HG03442 (cell line): ENCODE data around the gene KCNK15.
A peak's percentile ranks its signal among the peaks of the same experiment; 100 is the strongest.

Source experiments
- ATAC-seq: cut with Tn5 transposase; IDR thresholded peaks from one replicate; pipeline ENCODE4 v1.9.1; 2021; ENCODE audit warnings: mild to moderate bottlenecking, moderate library complexity; ENCODE audit not compliant: unreplicated experiment

The KCNK15 gene

GRCh38 chr20:44733341-44734069, 12.2 kb upstream of the KCNK15 start:
- ATAC-seq = no peak

GRCh38 chr20:44734938-44735337, 10.7 kb upstream of the KCNK15 start:
- ATAC-seq = no peak

- no peak for ATAC-seq
Observed at GRCh38 chr20:44735816-44736169, 9.9 kb upstream of the KCNK15 start.

GRCh38 chr20:44736170-44737021, 9.3 kb upstream of the KCNK15 start:
- ATAC-seq = no peak

GRCh38 chr20:44737116-44737515, 8.5 kb upstream of the KCNK15 start:
- ATAC-seq = no peak

GRCh38 chr20:44738813-44739477, 6.7 kb upstream of the KCNK15 start:
- ATAC-seq = peak; percentile 42

- no peak for ATAC-seq
Observed at GRCh38 chr20:44739942-44740341, 5.7 kb upstream of the KCNK15 start.

GRCh38 chr20:44742304-44743079, 3.2 kb upstream of the KCNK15 start:
- ATAC-seq = no peak

- no peak for ATAC-seq
Observed at GRCh38 chr20:44743080-44743701, 2.5 kb upstream of the KCNK15 start.

GRCh38 chr20:44743916-44744655, 1.6 kb upstream of the KCNK15 start:
- ATAC-seq = no peak

GRCh38 chr20:44745122-44745597, 505 bp upstream of the KCNK15 start:
- ATAC-seq = no peak

GRCh38 chr20:44746367-44747165, 901 bp downstream of the KCNK15 start:
- ATAC-seq = no peak

- ATAC-seq = no peak
Observed at GRCh38 chr20:44747166-44748004, 1.7 kb downstream of the KCNK15 start.

- no peak for ATAC-seq
Observed at GRCh38 chr20:44748005-44748370, 2.3 kb downstream of the KCNK15 start.

- ATAC-seq = no peak
Observed at GRCh38 chr20:44750081-44750805, 4.6 kb downstream of the KCNK15 start.

- ATAC-seq = no peak
Observed at GRCh38 chr20:44752099-44752931, 6.7 kb downstream of the KCNK15 start.

- ATAC-seq = no peak
Observed at GRCh38 chr20:44754554-44754953, 8.9 kb downstream of the KCNK15 start.
